HG02623 (cell line): ENCODE measurements around the gene PBX4.
A peak's percentile ranks its signal among the peaks of the same experiment; 100 is the strongest.
"Not testable (repeated sequence)": the region's sequence is repeated elsewhere in the genome, so short reads cannot be mapped to it uniquely, and the experiment has no call there.

Source experiments
- ATAC-seq: cut with Tn5 transposase; IDR thresholded peaks from one replicate; pipeline ENCODE4 v1.9.1; 2021; ENCODE audit warnings: moderate library complexity; ENCODE audit not compliant: unreplicated experiment

PBX4 gene

GRCh38 chr19:19627621-19628500 lies 9.4 kb upstream of the PBX4 start, which contains the start of gene LPAR2:
LPAR2 (minus strand) TSS chr19:19628220; CDS start chr19:19627275, 945 bp downstream.
- ATAC-seq, result peak; percentile 54

GRCh38 chr19:19626516-19627472 lies 8.3 kb upstream of the PBX4 start:
- no peak for ATAC-seq

GRCh38 chr19:19624032-19624570 lies 5.6 kb upstream of the PBX4 start:
- no peak for ATAC-seq

DNA sequence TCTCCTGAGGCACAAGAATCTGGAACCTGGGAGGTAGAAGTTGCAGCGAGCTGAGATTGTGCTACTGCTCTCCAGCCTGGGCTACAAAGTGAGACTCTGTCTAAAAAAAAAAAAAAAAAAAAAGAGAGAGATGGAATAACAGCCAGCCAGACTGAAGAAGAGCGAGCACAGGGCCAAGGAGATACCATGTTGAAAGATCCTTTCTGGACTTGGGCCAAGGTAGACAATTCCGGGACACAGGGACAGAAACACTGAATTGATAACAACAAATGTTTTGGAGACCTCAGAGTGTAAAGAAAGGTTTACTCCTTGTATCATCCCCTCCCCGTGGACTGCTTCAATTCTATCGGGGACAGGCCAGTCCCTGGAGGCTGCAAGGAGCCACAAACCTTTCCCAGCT lies 4.9 kb upstream of the PBX4 start:
- ATAC-seq, result no peak

- ATAC-seq, result no peak
Observed at GRCh38 chr19:19619849-19620210, 1.3 kb upstream of the PBX4 start.

DNA sequence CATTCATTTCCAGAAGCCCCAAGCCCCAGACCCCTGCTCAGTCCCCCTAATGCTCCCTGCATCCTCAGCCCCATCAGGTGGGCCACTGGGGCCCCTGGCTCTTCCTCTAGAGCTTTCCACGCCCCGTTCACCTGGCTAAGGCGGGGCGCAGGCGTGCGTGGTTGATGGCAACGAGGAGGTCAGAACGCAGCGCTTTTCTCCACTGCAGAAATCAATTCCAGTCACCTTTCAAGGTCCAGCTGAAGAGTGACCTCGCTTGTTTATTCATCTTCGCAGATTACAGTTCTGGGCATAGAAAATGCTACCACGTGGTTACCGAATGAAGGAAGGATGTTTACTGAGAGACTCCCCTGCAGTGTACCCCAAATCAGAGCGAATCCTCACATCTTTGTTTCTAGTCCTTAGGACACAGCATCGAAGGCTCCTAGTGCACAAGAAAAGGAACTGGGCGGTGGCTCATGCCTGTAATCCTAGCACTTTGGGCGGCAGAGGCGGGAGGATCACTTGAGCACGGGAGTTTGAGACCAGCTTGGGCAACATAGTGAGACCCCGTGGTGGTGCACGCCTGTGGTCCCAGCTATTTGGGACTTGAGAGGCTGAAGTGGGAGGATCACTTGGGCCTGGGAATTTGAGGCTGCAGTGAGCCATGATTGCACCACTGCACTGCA lies 828 bp upstream of the PBX4 start:
- ATAC-seq, result no peak

- no peak for ATAC-seq
Observed at GRCh38 chr19:19615086-19615485, 3.4 kb downstream of the PBX4 start.

DNA sequence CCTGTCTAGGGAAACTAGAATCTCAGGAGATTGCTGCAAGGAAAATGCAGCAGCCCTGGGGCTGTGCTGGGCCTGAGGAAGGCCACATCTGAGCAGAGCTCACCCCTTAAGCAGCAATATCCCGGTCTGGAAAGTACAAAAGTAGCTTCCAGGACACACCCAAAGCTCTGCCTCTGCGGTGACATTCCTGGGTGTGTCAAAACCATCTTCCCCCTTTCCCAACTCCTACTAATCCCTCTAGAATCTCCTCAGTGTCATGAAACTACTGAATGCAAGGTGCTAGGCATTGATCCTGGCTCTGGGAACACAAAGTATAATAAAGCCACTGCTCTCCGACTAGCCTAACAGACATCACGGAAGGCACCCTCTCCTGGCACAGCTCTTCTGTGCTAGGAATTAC lies 5.0 kb downstream of the PBX4 start:
- no peak for ATAC-seq

DNA sequence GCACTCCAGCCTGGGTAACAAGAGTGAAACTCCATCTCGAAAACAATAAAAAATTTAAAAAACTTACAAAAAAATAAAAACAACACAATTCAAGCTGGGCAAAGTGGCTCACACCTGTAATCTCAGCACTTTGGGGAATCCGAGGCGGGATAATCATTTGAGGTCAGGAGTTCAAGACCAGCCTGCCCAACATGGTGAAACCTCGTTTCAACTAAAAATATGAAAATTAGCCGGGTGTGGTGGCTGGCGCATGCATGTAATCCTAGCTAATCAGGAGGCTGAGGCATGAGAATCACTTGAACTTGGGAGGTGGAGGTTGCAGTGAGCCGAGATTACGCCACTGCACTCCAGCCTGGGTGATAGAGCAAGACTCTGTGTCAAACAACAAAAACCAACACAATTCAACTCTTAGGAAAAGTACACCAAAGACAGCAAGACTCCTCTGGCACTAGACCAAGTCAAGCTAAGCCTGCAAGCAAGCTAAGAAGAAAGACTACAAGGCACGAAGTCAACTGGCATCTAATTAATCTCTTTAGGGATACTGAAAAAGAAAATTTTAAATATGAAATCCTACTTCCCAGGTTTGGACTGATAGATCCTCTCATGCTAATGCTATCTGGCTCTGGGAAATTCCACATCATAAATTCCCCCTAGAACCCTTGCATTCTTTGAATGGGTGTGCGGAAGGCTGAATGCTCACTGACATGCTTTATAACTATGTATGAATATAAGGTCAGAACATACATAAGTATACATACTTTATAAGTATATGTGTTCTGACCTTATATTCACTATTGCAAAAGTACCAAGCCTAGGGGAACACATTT lies 7.9 kb downstream of the PBX4 start:
- ATAC-seq, result no peak

GRCh38 chr19:19606686-19607085 lies 11.8 kb downstream of the PBX4 start:
- not testable (repeated sequence) for ATAC-seq

DNA sequence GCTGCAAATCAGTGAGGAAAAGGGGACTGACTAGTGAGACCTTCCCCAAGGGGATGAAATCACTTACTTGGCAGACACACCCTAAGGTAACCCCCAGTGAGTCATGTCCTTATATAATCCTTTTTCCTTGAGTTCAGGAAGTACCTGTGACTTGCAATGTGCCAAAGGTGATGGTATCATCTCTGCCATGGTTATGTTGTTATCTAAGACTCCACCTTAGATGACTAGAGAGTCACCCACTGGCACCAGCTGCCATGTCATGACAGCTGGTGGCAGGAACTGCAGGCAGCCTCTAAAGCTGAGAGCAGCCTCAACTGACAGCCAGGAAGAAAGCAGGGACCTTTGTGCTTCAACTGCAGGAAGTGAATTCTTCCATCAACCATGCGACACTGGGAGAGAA lies 12.5 kb downstream of the PBX4 start:
- ATAC-seq, result no peak

DNA sequence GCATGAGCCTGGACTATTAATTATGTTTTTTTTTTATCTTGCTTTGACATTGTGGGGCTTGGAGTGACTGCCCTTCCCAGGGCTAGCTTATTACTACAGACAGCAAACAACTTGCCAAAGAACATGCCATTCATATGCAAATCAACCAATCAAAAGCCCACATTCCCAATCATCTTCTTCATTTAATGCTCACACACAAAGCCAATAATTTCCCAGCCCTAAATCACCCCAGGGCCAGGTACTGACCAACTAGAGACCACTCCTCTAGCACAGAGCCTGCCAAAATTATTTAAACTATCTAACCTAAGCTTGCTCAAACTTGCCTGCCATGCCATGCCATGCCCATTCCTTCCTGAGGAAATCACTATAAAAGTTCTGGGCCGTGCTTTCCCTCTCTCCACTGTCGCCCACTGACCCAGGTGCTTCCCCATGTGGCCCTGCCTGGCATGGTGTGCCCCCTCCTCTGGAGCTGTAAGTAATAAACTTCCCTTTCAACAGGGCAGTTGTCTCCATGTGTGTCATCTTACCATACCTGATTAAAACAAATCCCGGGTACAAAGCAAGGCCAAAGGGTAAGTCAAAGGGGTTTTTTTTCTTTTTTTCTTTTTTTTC lies 15.7 kb downstream of the PBX4 start:
- no peak for ATAC-seq

DNA sequence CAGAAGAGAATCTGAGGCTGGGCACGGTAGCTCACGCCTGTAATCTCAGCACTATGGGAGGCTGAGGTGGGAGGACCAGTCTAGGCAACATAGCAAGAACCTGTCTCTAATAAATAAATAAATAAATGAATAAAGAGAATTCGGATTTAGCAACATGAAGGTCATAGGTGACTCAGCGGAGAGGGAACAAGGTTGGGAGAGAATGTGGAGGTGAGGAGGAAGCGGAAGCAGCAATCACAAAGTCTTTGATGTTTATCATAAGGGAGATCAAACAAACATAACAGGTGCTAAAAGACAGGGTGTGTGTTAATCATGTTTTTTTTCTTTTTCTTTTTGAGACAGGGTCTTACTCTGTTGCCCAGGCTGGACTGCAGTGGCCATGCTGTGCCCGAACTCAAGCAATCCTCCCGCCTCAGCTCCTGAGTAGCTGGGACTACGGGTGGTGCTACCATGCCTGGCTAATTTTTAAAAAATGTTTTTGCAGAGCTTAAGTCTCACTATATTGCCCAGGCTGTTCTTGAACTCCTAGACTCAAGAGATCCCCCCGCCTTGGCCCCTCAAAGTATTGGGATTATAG lies 16.3 kb downstream of the PBX4 start:
- no peak for ATAC-seq

DNA sequence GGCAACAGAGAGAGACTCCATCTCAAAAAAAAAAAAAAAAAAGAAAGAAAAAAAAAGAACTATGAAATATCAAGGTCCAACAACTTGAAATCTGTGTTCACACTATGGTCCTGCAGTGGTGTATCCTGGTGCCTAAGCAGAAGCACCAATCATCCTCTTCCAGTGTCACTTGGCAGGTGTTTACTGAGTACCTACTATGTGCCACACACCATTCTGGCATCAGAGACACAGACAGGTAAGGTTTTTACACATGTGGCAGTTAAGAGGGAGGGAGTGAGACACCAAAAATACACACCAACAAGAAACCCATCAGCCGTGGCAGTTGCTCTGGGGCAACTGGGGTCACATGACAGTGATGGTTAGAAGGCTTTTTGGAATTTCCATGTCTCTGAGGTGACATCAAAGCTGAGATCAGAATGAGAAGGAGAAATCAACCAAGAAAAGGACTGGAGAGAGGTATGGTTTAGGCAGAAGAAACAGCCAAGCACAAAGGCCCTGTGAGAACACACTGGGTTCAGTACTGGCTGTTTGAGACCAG lies 17.6 kb downstream of the PBX4 start:
- ATAC-seq, result no peak

DNA sequence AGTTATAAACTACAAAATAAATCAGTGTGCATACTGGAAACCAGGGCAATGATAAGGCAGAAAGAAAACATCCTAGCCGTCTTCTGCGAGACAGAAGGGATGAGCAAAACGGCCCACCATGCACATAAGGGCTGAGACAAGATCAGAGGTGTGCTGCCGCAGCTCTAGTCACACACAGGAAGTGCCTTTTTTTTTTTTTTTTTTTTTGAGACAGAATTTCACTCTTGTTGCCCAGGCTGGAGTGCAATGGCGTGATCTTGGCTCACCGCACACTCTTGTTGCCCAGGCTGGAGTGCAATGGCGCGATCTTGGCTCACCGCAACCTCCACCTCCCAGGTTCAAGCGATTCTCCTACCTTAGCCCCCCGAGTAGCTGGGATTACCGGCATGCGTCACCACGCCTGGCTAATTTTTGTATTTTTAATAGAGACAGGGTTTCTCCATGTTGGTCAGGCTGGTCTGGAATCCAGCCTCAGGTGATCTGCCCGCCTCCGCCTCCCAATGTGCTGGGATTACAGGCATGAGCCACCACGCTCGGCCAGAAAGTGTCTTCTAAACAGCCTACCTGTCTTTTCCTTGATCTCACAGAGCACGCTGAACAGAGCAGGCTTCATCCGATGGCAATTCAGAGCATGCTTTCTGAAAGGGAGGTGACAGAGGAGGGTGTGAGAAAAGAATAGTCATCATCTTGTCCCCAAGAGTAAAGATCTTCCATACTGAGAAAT lies 19.6 kb downstream of the PBX4 start:
- ATAC-seq, result not testable (repeated sequence)

DNA sequence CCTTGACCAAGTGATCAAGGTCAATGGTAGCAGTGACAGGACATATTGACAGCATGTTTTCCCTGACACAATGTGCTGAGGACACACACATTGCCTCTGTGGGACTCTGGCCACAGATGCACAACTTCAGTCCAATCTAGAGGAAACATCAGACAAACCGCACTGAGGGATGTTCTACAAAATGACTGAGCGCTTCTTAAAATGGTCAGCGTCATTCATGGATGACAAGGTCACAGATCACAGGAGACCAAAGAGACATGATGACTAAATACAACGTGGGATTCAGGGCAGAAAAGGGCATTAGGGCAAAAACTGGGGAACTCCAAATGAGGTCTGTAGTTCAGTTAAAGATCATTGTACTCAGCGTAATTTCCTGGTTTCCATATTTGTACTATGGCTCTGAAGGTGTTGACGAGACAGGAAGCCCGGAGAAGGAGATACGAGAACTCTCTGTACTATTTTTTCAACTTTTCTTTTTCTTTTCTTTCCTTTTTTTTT lies 20.6 kb downstream of the PBX4 start:
- ATAC-seq, result peak; percentile 58

GRCh38 chr19:19595171-19595701 lies 23.3 kb downstream of the PBX4 start:
- ATAC-seq, result no peak

- ATAC-seq, result no peak
Observed at GRCh38 chr19:19594381-19594780, 24.1 kb downstream of the PBX4 start.
